Mesothelial cell of epicardium (in vitro differentiated cells): ENCODE data around the gene CSKMT. TPM values are rescaled to one million over a fixed set of nuclear protein-coding genes. Genes with fewer than 3 reads are reported as not detected.

Experiments used
- DNase-seq, 2 experiments: peaks; one replicate each; pipeline ENCODE4 v3.0.0; 2021; ENCODE audit warnings: low spot score in 2 of 2; ENCODE audit not compliant: unreplicated experiment in 2 of 2
- H3K27ac Mint-ChIP-seq: 2 replicates; pipeline ENCODE4 v1.8.0; 2021; ENCODE audit warnings: mixed read lengths
- H3K27me3 Mint-ChIP-seq: 2 replicates; pipeline ENCODE4 v1.8.0; 2021; ENCODE audit warnings: low read depth, mixed read lengths
- H3K36me3 Mint-ChIP-seq: 2 replicates; pipeline ENCODE4 v1.8.0; 2021; ENCODE audit warnings: mixed read lengths
- H3K4me1 Mint-ChIP-seq: 2 replicates; pipeline ENCODE4 v1.8.0; 2021; ENCODE audit warnings: mixed read lengths
- H3K4me3 Mint-ChIP-seq: 2 replicates; pipeline ENCODE4 v1.8.0; 2021; ENCODE audit warnings: mild to moderate bottlenecking, moderate library complexity, mixed read lengths
- H3K9me3 Mint-ChIP-seq: 2 replicates; pipeline ENCODE4 v1.8.0; 2021; ENCODE audit warnings: mixed read lengths
- CTCF ChIP-seq: fragments of 200-600 bp; sonication (generic); IDR thresholded peaks from one replicate; pipeline ENCODE4 v1.5.0; 2021; ENCODE audit warnings: antibody characterized with exemption; ENCODE audit not compliant: unreplicated experiment
- total RNA-seq: library from RNA; stranded (reverse); gene quantifications from 3 replicates; pipeline ENCODE4 v1.2.1, GENCODE V29; 2021

Gene CSKMT
- total RNA-seq, 1 donor from 2014 or later, result 20.6 TPM

DNA sequence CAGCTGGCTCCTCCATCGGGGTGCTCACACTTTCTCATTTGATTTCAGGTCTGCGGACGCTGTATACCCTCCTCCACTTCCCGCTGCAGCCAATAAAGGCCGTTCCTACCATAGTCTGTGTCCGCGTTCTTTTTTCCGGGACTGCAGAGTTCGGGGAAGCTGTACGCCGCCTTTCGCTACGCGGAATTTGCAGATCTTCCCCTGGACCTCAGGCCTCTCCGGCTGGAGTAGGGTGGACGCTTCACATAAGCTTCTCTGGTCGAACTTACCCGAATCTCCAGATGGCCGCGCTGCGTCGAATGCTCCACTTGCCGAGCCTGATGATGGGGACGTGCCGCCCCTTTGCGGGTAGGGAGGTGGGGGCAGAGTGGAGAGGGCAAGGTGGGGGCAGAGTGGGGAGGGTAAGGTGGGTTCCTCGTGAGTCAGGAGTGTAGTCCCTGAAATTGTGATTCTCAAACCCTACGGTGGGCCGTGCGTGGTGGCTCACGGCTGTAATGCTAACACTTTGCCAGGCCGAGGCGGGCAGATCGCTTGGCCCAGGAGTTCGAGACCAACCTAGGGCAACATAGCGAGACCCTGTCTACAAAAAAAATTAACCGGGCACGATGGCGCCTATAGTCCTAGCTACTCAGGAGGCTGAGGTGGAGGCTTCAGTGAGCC is 617 bp downstream of the CSKMT start:
- peaks cover 21% of the 10 kb centered on the region for H3K4me1 Mint-ChIP-seq
- H3K36me3 Mint-ChIP-seq, result peaks cover 5% of the 10 kb centered on the region
- TF ChIP-seq CTCF, result no peak
- H3K27me3 Mint-ChIP-seq, result no peaks in the 10 kb centered on the region
- peak overlapping the region; percentile 96 for H3K4me3 Mint-ChIP-seq
- no peak for DNase-seq
- peak overlapping the region; percentile 97 for H3K27ac Mint-ChIP-seq
- H3K9me3 Mint-ChIP-seq, result no peaks in the 10 kb centered on the region

DNA sequence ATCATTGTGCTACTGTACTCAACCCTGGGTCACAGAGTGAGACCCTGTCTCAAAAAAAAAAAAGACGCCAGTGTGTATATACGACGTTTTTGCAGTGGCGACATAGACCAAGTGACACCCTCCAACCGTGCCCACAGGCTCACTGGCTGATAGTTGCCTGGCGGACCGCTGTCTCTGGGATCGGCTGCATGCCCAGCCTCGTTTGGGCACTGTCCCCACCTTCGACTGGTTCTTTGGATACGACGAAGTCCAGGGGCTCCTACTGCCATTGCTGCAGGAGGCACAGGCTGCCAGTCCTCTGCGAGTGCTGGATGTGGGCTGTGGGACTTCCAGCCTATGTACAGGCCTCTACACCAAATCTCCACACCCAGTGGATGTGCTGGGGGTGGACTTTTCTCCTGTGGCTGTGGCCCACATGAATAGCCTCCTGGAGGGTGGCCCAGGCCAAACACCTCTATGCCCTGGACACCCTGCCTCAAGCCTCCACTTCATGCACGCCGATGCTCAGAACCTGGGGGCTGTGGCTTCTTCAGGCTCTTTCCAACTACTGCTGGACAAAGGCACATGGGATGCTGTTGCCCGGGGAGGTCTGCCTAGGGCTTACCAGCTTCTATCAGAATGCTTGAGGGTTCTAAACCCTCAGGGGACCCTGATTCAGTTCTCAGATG is 1.3 kb downstream of the CSKMT start:
- peaks cover 27% of the 10 kb centered on the region for H3K4me1 Mint-ChIP-seq
- peak overlapping the region; percentile 97 for H3K27ac Mint-ChIP-seq
- H3K9me3 Mint-ChIP-seq, result no peaks in the 10 kb centered on the region
- H3K4me3 Mint-ChIP-seq, result peak overlapping the region; percentile 96
- no peak for DNase-seq
- H3K27me3 Mint-ChIP-seq, result no peaks in the 10 kb centered on the region
- H3K36me3 Mint-ChIP-seq, result peaks cover 5% of the 10 kb centered on the region
- no peak for TF ChIP-seq CTCF

DNA sequence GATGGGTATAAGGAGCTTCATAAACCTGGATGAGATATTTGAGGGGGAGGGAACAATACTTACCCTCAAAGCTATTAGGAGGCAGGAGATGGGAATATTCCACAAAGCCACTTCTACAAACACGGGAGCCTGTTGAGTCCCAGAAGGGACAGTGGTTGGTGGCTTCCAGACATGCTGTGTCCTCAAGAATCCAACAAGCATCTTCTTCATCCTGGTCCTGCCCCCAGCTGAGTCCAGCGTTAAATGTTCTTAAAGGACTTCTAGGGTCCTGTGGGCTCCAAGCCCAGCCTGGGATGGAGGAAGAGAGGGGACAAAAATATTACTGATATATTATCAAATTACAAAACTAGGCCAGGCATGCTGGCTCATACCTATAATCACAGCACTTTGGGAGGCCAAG is 2.3 kb downstream of the CSKMT start:
- no peaks in the 10 kb centered on the region for H3K9me3 Mint-ChIP-seq
- peak overlapping the region; percentile 97 for H3K27ac Mint-ChIP-seq
- no peak for DNase-seq
- peaks cover 5% of the 10 kb centered on the region for H3K36me3 Mint-ChIP-seq
- TF ChIP-seq CTCF, result no peak
- H3K4me3 Mint-ChIP-seq, result peak overlapping the region; percentile 96
- peaks cover 32% of the 10 kb centered on the region for H3K4me1 Mint-ChIP-seq
- H3K27me3 Mint-ChIP-seq, result no peaks in the 10 kb centered on the region

- no peaks in the 10 kb centered on the region for H3K9me3 Mint-ChIP-seq
- no peak overlapping the region for H3K4me3 Mint-ChIP-seq
- H3K4me1 Mint-ChIP-seq, result peaks cover 32% of the 10 kb centered on the region
- no peak for TF ChIP-seq CTCF
- no peak for DNase-seq
- H3K27ac Mint-ChIP-seq, result peak overlapping the region; percentile 79
- H3K36me3 Mint-ChIP-seq, result peaks cover 3% of the 10 kb centered on the region
- H3K27me3 Mint-ChIP-seq, result no peaks in the 10 kb centered on the region
These were observed 4.5 kb downstream of the CSKMT start for GRCh38 chr11:62669420-62670161.

- TF ChIP-seq CTCF, result no peak
- no peak for DNase-seq
- peaks cover 9% of the 10 kb centered on the region for H3K36me3 Mint-ChIP-seq
- peak overlapping the region; percentile 99 for H3K27ac Mint-ChIP-seq
- peaks cover 29% of the 10 kb centered on the region for H3K4me1 Mint-ChIP-seq
- no peaks in the 10 kb centered on the region for H3K9me3 Mint-ChIP-seq
- H3K27me3 Mint-ChIP-seq, result no peaks in the 10 kb centered on the region
- peak overlapping the region; percentile 100 for H3K4me3 Mint-ChIP-seq
These were observed 6.1 kb downstream of the CSKMT start for GRCh38 chr11:62671236-62671607.
